Measurements from ENCODE around the gene CCDC141. TPM values are rescaled to one million over a fixed set of nuclear protein-coding genes. Genes with fewer than 3 reads are reported as not detected.
"Not testable (repeated sequence)": the region's sequence is repeated elsewhere in the genome, so short reads cannot be mapped to it uniquely, and the experiment has no call there.

Gene CCDC141
- 0.24 TPM for polyA plus RNA-seq (2013, experiment 1 of 4)
- polyA plus RNA-seq (2013, experiment 2 of 4): 1.0 TPM
- 0.53 TPM for polyA plus RNA-seq (2013, experiment 3 of 4)
- 0.49 TPM for polyA plus RNA-seq (2013, experiment 4 of 4)

DNA sequence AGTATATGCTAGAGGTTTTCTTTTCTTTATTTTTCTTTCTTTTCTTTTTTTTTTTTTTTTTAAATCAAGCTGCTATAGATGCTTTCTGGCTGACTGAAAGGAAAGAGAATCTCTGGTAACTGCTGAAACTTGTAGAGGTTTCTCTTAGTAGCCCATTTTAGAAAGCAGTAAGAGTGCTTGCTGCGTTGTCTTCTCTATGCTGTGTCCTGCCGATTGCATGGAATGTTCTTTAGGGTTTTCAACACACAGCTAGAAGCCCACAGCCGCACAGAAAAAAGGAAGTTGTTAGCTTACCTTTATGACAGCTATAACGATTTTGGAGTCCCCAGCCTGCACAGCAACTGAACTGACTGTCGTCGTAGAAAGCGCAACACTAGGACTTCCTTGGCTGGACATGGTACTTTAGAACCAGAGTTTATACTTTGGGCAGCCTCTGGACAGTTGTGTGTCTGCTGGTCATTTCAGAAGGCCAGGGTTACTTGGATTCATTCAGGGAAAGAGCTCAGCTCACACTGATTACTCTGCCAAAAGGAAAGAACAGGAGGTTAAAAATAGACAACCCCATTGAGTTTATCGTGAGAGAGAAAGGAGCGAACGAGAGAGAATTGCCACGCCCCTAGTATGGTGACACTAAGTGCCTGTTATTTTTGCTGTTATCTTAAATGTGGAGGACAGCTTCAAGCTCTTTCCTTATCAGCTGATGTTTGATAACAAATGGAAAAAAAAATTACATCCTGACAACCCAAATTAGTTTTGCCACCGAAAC, at the start of gene CCDC141:
CCDC141 (minus strand) TSS at position 592 of the 766 bp plus-strand sequence; CDS start at position 396, 196 bp downstream.
- Histone ChIP-seq H3K36me3 (ENCODE audit: control insufficient read depth, insufficient read depth, low read length) (no peaks in the 10 kb centered on the region), H3K4me1 (ENCODE audit: control insufficient read depth, insufficient read depth, low read length) (peaks cover 11% of the 10 kb centered on the region), H3K9me3 (ENCODE audit: control insufficient read depth, low read length) (no peaks in the 10 kb centered on the region), H3K27me3 (ENCODE audit: control insufficient read depth, insufficient read depth, low read length, poor library complexity, severe bottlenecking) (no peaks in the 10 kb centered on the region), H3K27ac (ENCODE audit: insufficient read depth, low read depth, low read length, poor library complexity, severe bottlenecking) (no peak within 1 kb of the TSS), H3K4me3 (ENCODE audit: insufficient read depth, low read depth, low read length) (no peak within 1 kb of the TSS)
- 85 to 89% methylated on average over 12 of the region's 12 CpGs for WGBS, 2 experiments

GRCh38 chr2:179098080-179098689, 48.2 kb upstream of the CCDC141 start:
- Histone ChIP-seq H3K4me3 (ENCODE audit: insufficient read depth, low read depth, low read length) (no peak overlapping the region), H3K27ac (ENCODE audit: insufficient read depth, low read depth, low read length, poor library complexity, severe bottlenecking) (no peak overlapping the region), H3K9me3 (ENCODE audit: control insufficient read depth, low read length) (no peaks in the 10 kb centered on the region), H3K4me1 (ENCODE audit: control insufficient read depth, insufficient read depth, low read length) (no peaks in the 10 kb centered on the region), H3K36me3 (ENCODE audit: control insufficient read depth, insufficient read depth, low read length) (no peaks in the 10 kb centered on the region), H3K27me3 (ENCODE audit: control insufficient read depth, insufficient read depth, low read length, poor library complexity, severe bottlenecking) (no peaks in the 10 kb centered on the region)
- 92 to 97% methylated on average over 3 to 4 of the region's 4 CpGs for WGBS, 2 experiments

DNA sequence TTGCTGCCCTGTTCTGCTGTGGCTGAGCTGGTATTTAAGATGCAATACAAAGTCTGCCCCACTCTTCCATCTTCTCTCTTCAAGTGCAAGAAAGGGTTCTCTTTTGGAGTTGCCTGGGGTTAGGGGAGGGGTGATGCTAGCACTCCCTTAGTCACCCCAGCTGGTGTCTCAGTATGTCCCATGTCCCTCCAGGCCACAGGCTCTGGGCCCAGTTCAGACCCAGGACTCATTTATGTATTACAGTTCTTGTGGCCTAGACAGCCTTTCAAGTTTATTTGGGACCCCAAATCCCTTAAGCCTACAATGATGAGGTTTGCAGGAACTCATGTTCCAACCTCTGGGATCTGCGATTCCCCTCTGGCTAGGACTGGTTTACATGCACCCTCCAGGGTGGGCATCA, 47.2 kb upstream of the CCDC141 start:
- Histone ChIP-seq H3K9me3 (ENCODE audit: control insufficient read depth, low read length) (no peaks in the 10 kb centered on the region), H3K4me3 (ENCODE audit: insufficient read depth, low read depth, low read length) (no peak overlapping the region), H3K27ac (ENCODE audit: insufficient read depth, low read depth, low read length, poor library complexity, severe bottlenecking) (no peak overlapping the region), H3K27me3 (ENCODE audit: control insufficient read depth, insufficient read depth, low read length, poor library complexity, severe bottlenecking) (no peaks in the 10 kb centered on the region), H3K4me1 (ENCODE audit: control insufficient read depth, insufficient read depth, low read length) (no peaks in the 10 kb centered on the region), H3K36me3 (ENCODE audit: control insufficient read depth, insufficient read depth, low read length) (no peaks in the 10 kb centered on the region)
- WGBS, 2 experiments: 100% methylated on average over 1 of the region's 1 CpG

DNA sequence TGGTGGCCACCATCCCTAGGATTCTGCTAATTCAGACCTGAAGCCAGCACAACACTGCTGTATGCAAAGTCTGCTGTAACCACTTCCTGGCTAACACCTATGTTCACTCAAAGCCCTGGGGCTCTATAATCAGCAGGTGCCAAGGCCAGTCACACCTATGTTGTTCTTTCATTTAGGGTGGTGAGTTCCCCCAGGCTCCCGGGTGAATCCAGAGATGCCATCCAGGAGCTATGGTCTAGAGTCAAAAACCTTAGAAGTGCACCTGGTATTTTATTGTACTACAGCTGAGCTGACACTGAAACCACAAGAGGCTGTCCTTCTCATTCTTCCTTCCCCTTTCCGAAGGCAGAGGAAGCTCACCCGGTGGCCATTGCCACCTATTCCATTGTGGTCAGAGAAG, 46.2 kb upstream of the CCDC141 start:
- 97 to 98% methylated on average over 3 of the region's 3 CpGs for WGBS, 2 experiments
- no peaks in the 10 kb centered on the region for H3K4me1 ChIP-seq (ENCODE audit: control insufficient read depth, insufficient read depth, low read length)
- no peaks in the 10 kb centered on the region for H3K9me3 ChIP-seq (ENCODE audit: control insufficient read depth, low read length)
- H3K27ac ChIP-seq (ENCODE audit: insufficient read depth, low read depth, low read length, poor library complexity, severe bottlenecking): no peak overlapping the region
- H3K36me3 ChIP-seq (ENCODE audit: control insufficient read depth, insufficient read depth, low read length): no peaks in the 10 kb centered on the region
- no peak overlapping the region for H3K4me3 ChIP-seq (ENCODE audit: insufficient read depth, low read depth, low read length)
- H3K27me3 ChIP-seq (ENCODE audit: control insufficient read depth, insufficient read depth, low read length, poor library complexity, severe bottlenecking): no peaks in the 10 kb centered on the region

DNA sequence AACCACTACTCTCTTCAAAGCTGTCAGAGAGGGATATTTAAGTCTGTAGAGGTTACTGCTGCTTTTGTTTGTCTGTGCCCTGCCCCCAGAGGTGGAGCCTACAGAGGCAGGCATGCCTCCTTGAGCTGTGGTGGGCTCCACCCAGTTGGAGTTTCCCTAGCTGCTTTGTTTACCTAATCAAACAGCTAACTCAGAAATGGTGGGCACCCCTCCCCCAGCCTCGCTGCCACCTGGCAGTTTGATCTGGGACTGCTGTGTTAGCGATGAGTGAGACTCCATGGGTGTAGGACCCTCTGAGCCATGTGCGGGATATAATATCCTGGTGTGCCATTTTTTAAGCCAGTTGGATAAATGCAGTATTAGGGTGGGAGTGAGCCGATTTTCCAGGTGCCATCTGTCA, 43.0 kb upstream of the CCDC141 start:
- 93 to 95% methylated on average over 4 of the region's 4 CpGs for WGBS, 2 experiments
- not testable (repeated sequence) for H3K27ac ChIP-seq (ENCODE audit: insufficient read depth, low read depth, low read length, poor library complexity, severe bottlenecking); H3K27me3 ChIP-seq (ENCODE audit: control insufficient read depth, insufficient read depth, low read length, poor library complexity, severe bottlenecking); H3K4me3 ChIP-seq (ENCODE audit: insufficient read depth, low read depth, low read length); H3K36me3 ChIP-seq (ENCODE audit: control insufficient read depth, insufficient read depth, low read length); H3K4me1 ChIP-seq (ENCODE audit: control insufficient read depth, insufficient read depth, low read length); H3K9me3 ChIP-seq (ENCODE audit: control insufficient read depth, low read length)

- no peaks in the 10 kb centered on the region for H3K36me3 ChIP-seq (ENCODE audit: control insufficient read depth, insufficient read depth, low read length)
- H3K9me3 ChIP-seq (ENCODE audit: control insufficient read depth, low read length): no peaks in the 10 kb centered on the region
- H3K4me1 ChIP-seq (ENCODE audit: control insufficient read depth, insufficient read depth, low read length): no peaks in the 10 kb centered on the region
- no peak overlapping the region for H3K27ac ChIP-seq (ENCODE audit: insufficient read depth, low read depth, low read length, poor library complexity, severe bottlenecking)
- no peak overlapping the region for H3K4me3 ChIP-seq (ENCODE audit: insufficient read depth, low read depth, low read length)
- WGBS, 2 experiments: 93 to 94% methylated on average over 2 of the region's 2 CpGs
- no peaks in the 10 kb centered on the region for H3K27me3 ChIP-seq (ENCODE audit: control insufficient read depth, insufficient read depth, low read length, poor library complexity, severe bottlenecking)
Measured at GRCh38 chr2:179082697-179083096, 32.8 kb upstream of the CCDC141 start.

- Histone ChIP-seq H3K4me1 (ENCODE audit: control insufficient read depth, insufficient read depth, low read length) (no peaks in the 10 kb centered on the region), H3K4me3 (ENCODE audit: insufficient read depth, low read depth, low read length) (no peak overlapping the region), H3K27ac (ENCODE audit: insufficient read depth, low read depth, low read length, poor library complexity, severe bottlenecking) (no peak overlapping the region), H3K9me3 (ENCODE audit: control insufficient read depth, low read length) (no peaks in the 10 kb centered on the region), H3K27me3 (ENCODE audit: control insufficient read depth, insufficient read depth, low read length, poor library complexity, severe bottlenecking) (no peaks in the 10 kb centered on the region), H3K36me3 (ENCODE audit: control insufficient read depth, insufficient read depth, low read length) (no peaks in the 10 kb centered on the region)
Measured at GRCh38 chr2:179081954-179082353, 32.0 kb upstream of the CCDC141 start.

- Histone ChIP-seq H3K4me1 (ENCODE audit: control insufficient read depth, insufficient read depth, low read length) (no peaks in the 10 kb centered on the region), H3K36me3 (ENCODE audit: control insufficient read depth, insufficient read depth, low read length) (no peaks in the 10 kb centered on the region), H3K27ac (ENCODE audit: insufficient read depth, low read depth, low read length, poor library complexity, severe bottlenecking) (no peak overlapping the region), H3K27me3 (ENCODE audit: control insufficient read depth, insufficient read depth, low read length, poor library complexity, severe bottlenecking) (no peaks in the 10 kb centered on the region), H3K9me3 (ENCODE audit: control insufficient read depth, low read length) (no peaks in the 10 kb centered on the region), H3K4me3 (ENCODE audit: insufficient read depth, low read depth, low read length) (no peak overlapping the region)
- 90 to 97% methylated on average over 3 of the region's 3 CpGs for WGBS, 2 experiments
Measured at GRCh38 chr2:179072527-179072926, 22.6 kb upstream of the CCDC141 start.

DNA sequence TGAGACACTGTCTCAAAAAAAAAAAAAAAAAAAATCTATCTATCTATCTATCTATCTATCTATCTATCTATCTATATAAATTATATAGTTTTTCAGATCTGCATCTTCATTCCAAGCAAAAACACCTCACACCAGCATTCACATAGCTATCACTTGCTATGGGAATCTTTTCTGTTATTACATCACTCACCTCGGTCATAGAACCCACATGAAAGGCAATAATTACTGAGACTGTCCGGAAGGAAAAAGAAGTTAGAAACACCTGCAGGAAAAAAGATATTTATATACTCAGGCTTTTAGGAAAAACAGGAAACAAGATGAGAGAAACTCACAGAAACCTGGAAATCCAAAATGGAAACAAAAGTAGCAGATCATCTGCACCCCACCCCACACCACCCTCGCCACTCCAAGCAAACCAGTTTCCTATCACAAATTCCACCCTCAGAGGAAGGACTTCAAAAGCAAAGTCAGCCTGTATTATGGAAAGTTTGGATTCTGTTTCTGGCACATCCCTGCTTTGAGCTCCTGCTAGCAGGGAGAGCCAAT, 21.9 kb upstream of the CCDC141 start:
- H3K4me1 ChIP-seq (ENCODE audit: control insufficient read depth, insufficient read depth, low read length): no peaks in the 10 kb centered on the region
- no peak overlapping the region for H3K27ac ChIP-seq (ENCODE audit: insufficient read depth, low read depth, low read length, poor library complexity, severe bottlenecking)
- H3K36me3 ChIP-seq (ENCODE audit: control insufficient read depth, insufficient read depth, low read length): no peaks in the 10 kb centered on the region
- no peaks in the 10 kb centered on the region for H3K27me3 ChIP-seq (ENCODE audit: control insufficient read depth, insufficient read depth, low read length, poor library complexity, severe bottlenecking)
- no peak overlapping the region for H3K4me3 ChIP-seq (ENCODE audit: insufficient read depth, low read depth, low read length)
- WGBS, 2 experiments: 93 to 100% methylated on average over 3 of the region's 3 CpGs
- H3K9me3 ChIP-seq (ENCODE audit: control insufficient read depth, low read length): no peaks in the 10 kb centered on the region

DNA sequence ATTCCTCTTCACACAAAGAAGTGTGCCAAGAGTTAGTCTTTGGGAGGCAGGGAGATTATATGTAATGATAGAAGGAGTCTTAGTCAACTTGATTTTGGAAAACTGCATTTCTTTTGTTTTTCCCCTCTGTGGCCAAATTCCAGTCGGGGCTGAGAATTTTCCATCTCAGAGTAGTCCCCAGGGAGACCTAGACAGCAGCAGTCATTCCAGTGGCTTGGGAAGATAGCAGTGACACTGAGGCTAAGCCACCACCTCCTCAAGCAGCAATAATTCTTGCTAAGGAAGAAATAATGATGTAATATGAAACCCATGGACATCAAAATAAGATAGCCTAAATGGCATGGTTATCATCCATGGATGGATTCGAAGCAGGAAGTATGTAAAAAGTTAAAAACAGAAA, 21.0 kb upstream of the CCDC141 start:
- 94 to 96% methylated on average over 1 of the region's 2 CpGs for WGBS, 2 experiments

More for the DNA sequence above, 21.0 kb upstream of the CCDC141 start:
- H3K36me3 ChIP-seq (ENCODE audit: control insufficient read depth, insufficient read depth, low read length): no peaks in the 10 kb centered on the region
- no peaks in the 10 kb centered on the region for H3K9me3 ChIP-seq (ENCODE audit: control insufficient read depth, low read length)
- no peak overlapping the region for H3K4me3 ChIP-seq (ENCODE audit: insufficient read depth, low read depth, low read length)
- no peaks in the 10 kb centered on the region for H3K4me1 ChIP-seq (ENCODE audit: control insufficient read depth, insufficient read depth, low read length)
- H3K27me3 ChIP-seq (ENCODE audit: control insufficient read depth, insufficient read depth, low read length, poor library complexity, severe bottlenecking): no peaks in the 10 kb centered on the region
- H3K27ac ChIP-seq (ENCODE audit: insufficient read depth, low read depth, low read length, poor library complexity, severe bottlenecking): no peak overlapping the region
